GM12878 (cell line): ENCODE data around the gene IER5. TPM values are rescaled to one million over a fixed set of nuclear protein-coding genes. Genes with fewer than 3 reads are reported as not detected.

ENCODE experiments used
- ATAC-seq: fragments of 200-7000 bp; cut with Tn5 transposase; 3 replicates; pipeline ENCODE4 v1.9.1; 2020; ENCODE audit warnings: mild to moderate bottlenecking, moderate library complexity
- BruUV-seq: library from RNA; stranded (reverse); fragments of 400-500 nt; replicated peaks from 2 replicates; lab custom pipeline; 2021; lab: Mats Ljungman, UMichigan
- CTCF ChIA-PET: fragments of 300-600 bp; sonication (Branson Sonifier 250); formaldehyde crosslinking; extraction: SDS; loops from one replicate; lab custom pipeline; 2021; ENCODE audit warnings: inconsistent platforms; lab: Yijun Ruan, JAX
- POLR2A ChIA-PET: fragments of 350-600 bp; formaldehyde crosslinking; extraction: SDS; loops from one replicate; lab custom pipeline; 2021; ENCODE audit warnings: inconsistent platforms; lab: Charles Lee
- RAD21 ChIA-PET: fragments of 300-600 bp; sonication (Branson Sonifier 250); formaldehyde crosslinking; loops from one replicate; lab custom pipeline; 2023; ENCODE audit warnings: antibody characterized with exemption; ENCODE audit not compliant: unreplicated experiment; lab: Charles Lee
- SMC1A ChIA-PET: fragments of 300-600 bp; sonication (Branson Sonifier 250); formaldehyde crosslinking; loops from one replicate; lab custom pipeline; 2023; ENCODE audit not compliant: unreplicated experiment, uncharacterized antibody; lab: Charles Lee
- DNase-seq: peaks from one replicate; pipeline ENCODE4 v3.0.0-alpha.2; 2011; ENCODE audit warnings: low read depth, low spot score
- FAIRE-seq: peaks from 3 replicates; lab custom pipeline; 2011; peaks lifted over from hg19 to GRCh38; lab: Jason Lieb, UNC
- H2AFZ ChIP-seq: 2 replicates; pipeline ENCODE4 v1.6.0; 2011; ENCODE audit warnings: low read depth, low read length, control low read depth; ENCODE audit not compliant: control insufficient read depth
- H3K27ac ChIP-seq: 2 replicates; pipeline ENCODE4 v1.5.1; 2011; ENCODE audit warnings: control low read depth; ENCODE audit not compliant: control insufficient read depth, insufficient read depth
- H3K27me3 ChIP-seq, 2 experiments: replicated peaks in 1 of 2; 2 replicates each; pipeline versions ENCODE4 v1.6.0 to v1.6.1; 2011; ENCODE audit warnings: low read length in 1 of 2; ENCODE audit not compliant: control insufficient read depth in 2 of 2, insufficient read depth in 2 of 2
- H3K36me3 ChIP-seq, 2 experiments: 2 replicates each; pipeline ENCODE4 v1.5.1; 2011; ENCODE audit warnings: low read length in 1 of 2; ENCODE audit not compliant: control insufficient read depth in 2 of 2, insufficient read depth in 2 of 2
- H3K4me1 ChIP-seq: 2 replicates; pipeline ENCODE4 v1.6.1; 2011; ENCODE audit warnings: mild to moderate bottlenecking, low read length, moderate library complexity, mixed read lengths; ENCODE audit not compliant: control insufficient read depth, insufficient read depth
- H3K4me2 ChIP-seq: 2 replicates; pipeline ENCODE4 v1.6.0; 2011; ENCODE audit warnings: control low read depth; ENCODE audit not compliant: control insufficient read depth, insufficient read depth
- H3K4me3 ChIP-seq: fragments of 200-600 bp; sonication (generic); 2 replicates; pipeline ENCODE4 v1.5.1; 2016
- H3K79me2 ChIP-seq: 2 replicates; pipeline ENCODE4 v1.6.0; 2011; ENCODE audit warnings: low read length; ENCODE audit not compliant: control insufficient read depth, insufficient read depth
- H3K9ac ChIP-seq: 2 replicates; pipeline ENCODE4 v1.8.0; 2011; ENCODE audit warnings: low read length, control low read depth, mixed read lengths; ENCODE audit not compliant: control insufficient read depth, insufficient read depth
- H3K9me3 ChIP-seq: replicated peaks from 3 replicates; pipeline ENCODE4 v1.5.1; 2011; ENCODE audit warnings: mild to moderate bottlenecking, low read length; ENCODE audit not compliant: control insufficient read depth, insufficient read depth
- H4K20me1 ChIP-seq: 2 replicates; pipeline ENCODE4 v1.6.0; 2011; ENCODE audit not compliant: control insufficient read depth, insufficient read depth
- NKRF ChIP-seq: fragments of 450-650 bp; conservative IDR thresholded peaks from 2 replicates; pipeline ENCODE4 v1.6.1; 2017; ENCODE audit warnings: mild to moderate bottlenecking, moderate library complexity
- NR2C2 ChIP-seq: IDR thresholded peaks from 2 replicates; pipeline ENCODE4 v1.6.1; 2011; ENCODE audit warnings: borderline replicate concordance, low read depth; ENCODE audit not compliant: control insufficient read depth, insufficient read length
- POLR2AphosphoS2 ChIP-seq: IDR thresholded peaks from 2 replicates; pipeline ENCODE4 v1.6.1; 2011; ENCODE audit warnings: low read depth, mild to moderate bottlenecking, low read length, improper control_type of control experiment, moderate library complexity
- POLR2AphosphoS5 ChIP-seq: IDR thresholded peaks from 2 replicates; pipeline ENCODE4 v1.6.1; 2011; ENCODE audit warnings: mild to moderate bottlenecking, low read length, inconsistent platforms
- RB1 ChIP-seq: fragments of 450-650 bp; formaldehyde crosslinking; IDR thresholded peaks from 2 replicates; pipeline ENCODE4 v1.6.1; 2017; ENCODE audit warnings: mild to moderate bottlenecking, borderline replicate concordance
- SMC3 ChIP-seq: IDR thresholded peaks from 2 replicates; pipeline ENCODE4 v1.6.1; 2011; ENCODE audit warnings: low read length, improper control_type of control experiment, borderline replicate concordance
- WGBS: methylation state at CpG from one replicate; pipeline ENCODE4 v1.1.6; 2016; ENCODE audit warnings: low lambda C conversion rate; ENCODE audit not compliant: insufficient replicate concordance, insufficient coverage; ENCODE audit errors: missing lambda C conversion rate; 5-methylcytosine and 5-hydroxymethylcytosine counted together
- in situ Hi-C: fragments of 300-500 bp; cut with MboI; formaldehyde crosslinking; loops from 9 replicates; pipeline ENCODE4 v1.14.3; 2018; ENCODE audit warnings: mixed read lengths
- intact Hi-C: fragments of 100-400 bp; cut with micrococcal nuclease; formaldehyde crosslinking; loops from one replicate; pipeline ENCODE4 v1.14.2; 2022; ENCODE audit not compliant: unreplicated experiment
- polyA plus RNA-seq, 11 experiments: library from polyadenylated mRNA; depleted of rRNA in 4 of 11; unstranded in 6 of 11; stranded (reverse) in 5 of 11; fragments of >200 nt; fragmentation: Nextera tagmentation in 4 of 11; fragmentation: Illumina TruSeq in 1 of 11; extraction: Ambion mirVana in 4 of 11; extraction: Trizol in 1 of 11; gene quantifications; 1 replicate in 1 of 11; 2 replicates in 10 of 11; pipeline versions ENCODE4 v1.2.1 to v1.2.3, GENCODE V29; 2011 to 2016; ENCODE audit warnings: inconsistent platforms in 2 of 11, missing spikeins in 2 of 11, low read depth in 1 of 11
- total RNA-seq, 4 experiments: library from RNA; depleted of rRNA in 3 of 4; stranded (reverse); fragments of >200 nt in 3 of 4; fragmentation: Illumina TruSeq in 1 of 4; extraction: Trizol in 1 of 4; gene quantifications; 2 replicates each; pipeline versions ENCODE4 v1.2.1 to v1.2.3, GENCODE V29; 2013 to 2021

IER5 gene
- total and polyA plus RNA-seq, 10 of the 15 experiments (the other 5 are each of a cell fraction or from before 2014, with no cell fraction given), result 4.3 to 75.2 (median 30.5) TPM

GRCh38 chr1:181092056-181092455 is 3.6 kb downstream of the IER5 start:
- H3K27me3 ChIP-seq, result no peaks in the 10 kb centered on the region
- no peak overlapping the region; the same call in 1 of the 2 replicates for H3K27ac ChIP-seq
- TF ChIP-seq NR2C2 (no peak), RB1 (no peak), POLR2AphosphoS2 (0 out of 2 replicates have a peak, but pooled peaks have one; percentile 2), POLR2AphosphoS5 (peak; percentile 20; the same call in 1 of the 2 replicates), SMC3 (no peak), NKRF (0 out of 2 replicates have a peak, but pooled peaks have one; percentile 29)
- POLR2A ChIA-PET, result interaction anchor here (0.7 to 10.4 kb wide), 14 partner anchors 11 to 70 kb away, joined by 3 to 142 read pairs (median 12); partner anchors contain the start of gene MR1
- peaks cover 0 to 18% of the 10 kb centered on the region in 2 experiments; a peak in 3 of 4 replicates for H3K36me3 ChIP-seq
- H2AFZ ChIP-seq, result no peak overlapping the region
- peak overlapping the region; percentile 98; the same call in 1 of the 2 replicates for H3K9ac ChIP-seq
- no peak for ATAC-seq
- peaks cover 5% of the 10 kb centered on the region; the same call in 1 of the 2 replicates for H4K20me1 ChIP-seq
- SMC1A ChIA-PET, result interaction anchor here (0.6 to 39.2 kb wide), 15 partner anchors 11 to 210 kb away, joined by 3 to 1399 read pairs (median 4); no protein-coding TSS in a partner anchor
- DNase-seq, result no peak
- WGBS, result 22% methylated on average over 2 of the region's 2 CpGs
- in situ Hi-C loops, result loop anchor here (5.0 kb wide), 1 partner anchor 40 kb away; no protein-coding TSS in a partner anchor
- intact Hi-C loops, result no loop called here
- BruUV-seq, result no TSS peak
- CTCF ChIA-PET, result interaction anchor here (0.8 to 38.4 kb wide), 14 partner anchors 8 to 73 kb away, joined by 3 to 1067 read pairs (median 6); partner anchors contain the start of gene MR1
- RAD21 ChIA-PET, result interaction anchor here (0.8 to 26.9 kb wide), 11 partner anchors 8 to 210 kb away, joined by 3 to 966 read pairs (median 5); no protein-coding TSS in a partner anchor
- peak overlapping the region; percentile 89 for H3K4me2 ChIP-seq
- H3K4me1 ChIP-seq, result peaks cover 21% of the 10 kb centered on the region
- no peaks in the 10 kb centered on the region; the same call in 2 of the 3 replicates for H3K9me3 ChIP-seq
- H3K79me2 ChIP-seq, result peaks cover 69% of the 10 kb centered on the region
- no peak for FAIRE-seq
- H3K4me3 ChIP-seq, result peak overlapping the region; percentile 99
